ENCODE data around the gene SNX33.

SNX33 gene

DNA sequence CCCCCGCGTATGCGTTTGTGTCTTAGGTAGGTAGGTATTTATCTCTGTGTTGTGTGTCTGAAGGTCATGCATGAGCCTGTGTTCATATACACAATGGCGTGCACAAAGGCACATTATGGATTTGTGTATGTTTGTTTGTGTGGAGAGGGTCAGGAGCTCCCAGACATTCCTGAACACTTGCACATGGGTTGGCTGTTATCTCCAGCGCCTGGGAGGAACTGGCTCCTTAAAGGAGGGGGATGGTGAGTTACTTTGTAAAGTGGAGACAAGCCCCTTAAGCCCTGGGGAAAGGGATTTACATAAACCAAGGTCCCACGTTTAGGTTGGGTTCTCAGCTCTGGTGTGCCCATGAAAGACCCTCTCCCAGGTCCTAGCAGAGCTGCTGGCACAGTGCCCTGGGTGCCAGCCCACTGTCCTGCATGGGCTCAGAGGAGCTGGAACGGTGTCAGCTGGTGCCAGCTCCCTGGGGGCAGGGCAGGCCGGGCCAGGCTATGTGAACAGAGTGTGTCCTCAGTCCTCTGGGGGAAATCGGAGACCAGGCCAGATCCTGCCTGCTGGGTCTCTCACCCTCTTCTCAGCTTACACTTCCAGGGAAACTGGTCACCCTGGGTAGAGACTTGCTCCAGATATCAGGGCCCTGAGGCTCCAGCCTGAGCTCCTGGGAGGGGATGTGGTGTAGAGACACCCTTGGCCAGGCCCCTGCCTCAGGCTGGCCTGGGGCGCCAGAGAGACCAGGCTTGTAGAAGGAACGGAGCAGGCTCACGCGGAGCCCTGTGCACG, 25.1 kb downstream of the SNX33 start:
- no peak overlapping the region for H3K4me3 ChIP-seq (ENCODE audit: low read depth, low read length)
- peak; percentile 77 for DNase-seq (ENCODE audit: low read depth, low spot score)
- in situ Hi-C loops (cut with HindIII; ENCODE audit: low sequenced_read_pairs), result no loop called here
- TF ChIP-seq, protein P1, sequence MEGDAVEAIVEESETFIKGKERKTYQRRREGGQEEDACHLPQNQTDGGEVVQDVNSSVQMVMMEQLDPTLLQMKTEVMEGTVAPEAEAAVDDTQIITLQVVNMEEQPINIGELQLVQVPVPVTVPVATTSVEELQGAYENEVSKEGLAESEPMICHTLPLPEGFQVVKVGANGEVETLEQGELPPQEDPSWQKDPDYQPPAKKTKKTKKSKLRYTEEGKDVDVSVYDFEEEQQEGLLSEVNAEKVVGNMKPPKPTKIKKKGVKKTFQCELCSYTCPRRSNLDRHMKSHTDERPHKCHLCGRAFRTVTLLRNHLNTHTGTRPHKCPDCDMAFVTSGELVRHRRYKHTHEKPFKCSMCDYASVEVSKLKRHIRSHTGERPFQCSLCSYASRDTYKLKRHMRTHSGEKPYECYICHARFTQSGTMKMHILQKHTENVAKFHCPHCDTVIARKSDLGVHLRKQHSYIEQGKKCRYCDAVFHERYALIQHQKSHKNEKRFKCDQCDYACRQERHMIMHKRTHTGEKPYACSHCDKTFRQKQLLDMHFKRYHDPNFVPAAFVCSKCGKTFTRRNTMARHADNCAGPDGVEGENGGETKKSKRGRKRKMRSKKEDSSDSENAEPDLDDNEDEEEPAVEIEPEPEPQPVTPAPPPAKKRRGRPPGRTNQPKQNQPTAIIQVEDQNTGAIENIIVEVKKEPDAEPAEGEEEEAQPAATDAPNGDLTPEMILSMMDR (IDR thresholded peaks at IDR 0.05; ENCODE audit: low read depth, low read length), result no peak

DNA sequence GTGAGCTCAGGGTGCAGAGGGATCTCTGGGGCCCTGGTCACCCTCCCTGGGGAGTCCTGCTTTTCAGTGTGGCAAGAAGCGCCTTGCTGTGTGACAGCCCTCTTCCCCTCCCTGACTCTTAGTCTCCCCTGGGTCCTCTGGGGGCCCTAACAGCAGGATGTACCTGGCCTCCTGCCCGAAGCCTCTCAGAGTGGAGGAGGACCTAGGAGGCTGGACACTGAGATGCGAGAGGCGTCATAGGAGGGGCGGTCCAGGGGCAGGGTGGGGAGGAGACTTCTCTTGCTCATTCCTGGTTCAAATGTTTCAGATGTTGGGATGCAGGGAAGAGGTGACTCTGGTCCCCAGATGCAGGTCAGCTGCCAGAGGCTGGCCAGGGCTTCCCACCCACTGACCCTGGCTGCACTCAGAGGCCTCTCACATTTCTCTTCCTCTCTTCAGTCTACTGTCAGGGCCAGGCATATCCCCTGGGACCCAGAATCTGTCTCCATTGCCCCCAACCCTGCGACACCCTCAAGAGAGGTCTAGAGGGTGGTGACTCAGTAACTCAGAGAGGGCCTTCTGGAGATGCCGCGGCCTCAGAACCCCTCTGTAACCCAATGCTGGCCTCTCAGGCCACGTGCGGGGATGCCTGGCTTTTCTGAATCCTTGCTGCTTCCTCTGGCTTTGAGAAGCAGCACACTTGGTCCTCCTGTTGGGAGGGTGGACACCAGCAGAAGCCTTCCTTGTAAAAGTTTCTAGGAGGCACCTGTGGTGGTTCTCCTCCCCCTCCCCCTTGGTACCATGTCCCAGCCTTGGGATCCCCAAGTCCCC, 25.9 kb downstream of the SNX33 start:
- in situ Hi-C loops (cut with HindIII; ENCODE audit: low sequenced_read_pairs), result no loop called here
- peak; percentile 66 for DNase-seq (ENCODE audit: low read depth, low spot score)
- no peak overlapping the region for H3K4me3 ChIP-seq (ENCODE audit: low read depth, low read length)
- TF ChIP-seq, protein P1 (IDR thresholded peaks at IDR 0.05; ENCODE audit: low read depth, low read length), result no peak

GRCh38 chr15:75674366-75674765, 26.7 kb downstream of the SNX33 start:
- no peak overlapping the region for H3K4me3 ChIP-seq (ENCODE audit: low read depth, low read length)
- no peak for DNase-seq (ENCODE audit: low read depth, low spot score)
- TF ChIP-seq, protein P1 (IDR thresholded peaks at IDR 0.05; ENCODE audit: low read depth, low read length), result no peak
- in situ Hi-C loops (cut with HindIII; ENCODE audit: low sequenced_read_pairs), result no loop called here

DNA sequence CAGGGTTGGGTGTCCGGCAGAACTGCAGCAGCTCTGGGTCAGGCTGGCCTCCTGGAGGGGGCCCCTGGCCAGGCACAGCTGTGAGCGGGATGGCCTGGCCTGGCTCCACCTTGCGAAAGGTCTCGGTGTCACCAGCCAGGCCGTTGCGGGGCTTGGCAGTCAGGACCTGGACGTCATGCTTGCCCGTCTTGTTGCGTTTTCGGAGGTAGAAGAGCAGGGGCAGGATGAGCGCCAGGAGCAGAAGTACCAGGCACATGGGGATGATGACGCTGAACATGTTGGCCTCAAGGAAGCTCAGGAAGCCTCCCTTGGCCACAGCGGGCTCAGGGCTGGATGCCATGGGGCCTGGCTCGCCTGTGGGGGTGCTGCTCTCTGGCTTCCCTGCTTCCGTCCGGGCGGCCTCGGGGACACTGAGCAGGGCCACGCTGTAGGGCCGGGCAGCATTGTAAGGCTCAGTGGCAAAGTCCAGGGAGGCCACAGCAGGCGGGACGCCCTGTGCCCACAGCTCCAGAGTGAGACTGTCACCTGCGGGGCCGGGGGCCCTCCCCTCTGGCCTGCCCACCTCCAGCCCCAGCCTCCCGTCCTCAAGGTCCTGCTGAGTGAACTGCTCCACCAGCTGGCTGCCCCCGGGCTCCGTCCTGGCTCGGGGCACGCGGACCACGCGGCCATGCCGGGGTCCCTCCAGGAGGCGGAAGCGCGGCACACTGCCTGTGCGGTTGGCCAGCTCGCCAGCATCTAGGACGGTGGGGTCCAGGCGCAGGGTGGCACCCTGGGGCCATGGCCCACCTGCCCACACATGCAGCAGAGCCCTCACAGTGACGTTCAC, 28.1 kb downstream of the SNX33 start:
- TF ChIP-seq, protein P1 (IDR thresholded peaks at IDR 0.05; ENCODE audit: low read depth, low read length), result no peak
- H3K4me3 ChIP-seq (ENCODE audit: low read depth, low read length), result no peak overlapping the region
- no peak for DNase-seq (ENCODE audit: low read depth, low spot score)
- in situ Hi-C loops (cut with HindIII; ENCODE audit: low sequenced_read_pairs), result no loop called here

- in situ Hi-C loops (cut with HindIII; ENCODE audit: low sequenced_read_pairs), result no loop called here
- DNase-seq (ENCODE audit: low read depth, low spot score), result no peak
- no peak overlapping the region for H3K4me3 ChIP-seq (ENCODE audit: low read depth, low read length)
- TF ChIP-seq, protein P1 (IDR thresholded peaks at IDR 0.05; ENCODE audit: low read depth, low read length), result no peak
These were observed 29.2 kb downstream of the SNX33 start for GRCh38 chr15:75676688-75677464.
